ENCODE results near the gene DDIT4. TPM values are rescaled to one million over a fixed set of nuclear protein-coding genes. Genes with fewer than 3 reads are reported as not detected.

Gene DDIT4
- total and polyA plus RNA-seq, 9 of the 15 experiments (the other 6 are each of a cell fraction or from before 2014, with no cell fraction given), result 8.2 to 675 (median 159) TPM

GRCh38 chr10:72314263-72314662 is 40.5 kb downstream of the DDIT4 start:
- no peak for FAIRE-seq
- H3K9me3 ChIP-seq (replicated peaks; ENCODE audit: control insufficient read depth, insufficient read depth, low read depth, low read length), result no peaks in the 10 kb centered on the region
- H3K4me3 ChIP-seq, result no peak overlapping the region
- H2AFZ ChIP-seq (ENCODE audit: low read depth, low read length), result no peak overlapping the region
- in situ Hi-C loops (cut with MboI) (no loop called here), intact Hi-C loops (cut with micrococcal nuclease) (no loop called here)
- BruUV-seq (replicated peaks), result no TSS peak
- 97% methylated on average over 7 of the region's 7 CpGs for WGBS (ENCODE audit: insufficient coverage, low coverage, missing lambda C conversion rate)
- no peak for ATAC-seq
- H3K27me3 ChIP-seq (ENCODE audit: control insufficient read depth in 2 of 2, insufficient read depth in 2 of 2, low read length in 2 of 2), result no peaks in the 10 kb centered on the region
- no peak overlapping the region for H3K9ac ChIP-seq (ENCODE audit: insufficient read depth in 1 of 2, low read depth in 2 of 2, low read length in 2 of 2)
- no peaks in the 10 kb centered on the region for H3K79me2 ChIP-seq (ENCODE audit: control insufficient read depth, insufficient read depth, low read length)
- POLR2A ChIA-PET, result interaction anchor here (1.3 kb wide), 1 partner anchor 11 kb away, joined by 7 read pairs; no protein-coding TSS in a partner anchor
- DNase-seq (ENCODE audit: extremely low read depth in 1 of 4, low spot score in 3 of 4), result no peak
- no peaks in the 10 kb centered on the region for H4K20me1 ChIP-seq (replicated peaks; ENCODE audit: control insufficient read depth, insufficient read depth, low read length)
- peaks cover 33 to 54% of the 10 kb centered on the region in 2 experiments for H3K4me1 ChIP-seq (replicated peaks in 1 of 2; ENCODE audit: control insufficient read depth in 2 of 2, insufficient read depth in 2 of 2, low read length in 2 of 2)
- H3K36me3 ChIP-seq (ENCODE audit: control insufficient read depth, insufficient read depth, low read length), result no peaks in the 10 kb centered on the region
- no peak overlapping the region; the same call in 2 of the 3 replicates for H3K27ac ChIP-seq (ENCODE audit: extremely low read depth, low read depth, low read length)
- no peak overlapping the region for H3K4me2 ChIP-seq (ENCODE audit: insufficient read depth, low read length)
- H3K9me1 ChIP-seq (ENCODE audit: control insufficient read depth, insufficient read depth, low read length), result no peaks in the 10 kb centered on the region
- TF ChIP-seq ZNF785 (CRISPR knock-in tag; IDR thresholded peaks at IDR 0.05), result no peak
- TF ChIP-seq MEIS2 (IDR thresholded peaks at IDR 0.05; ENCODE audit: partially characterized antibody), result peak; percentile 17
- no peak for TF ChIP-seq THAP12 (CRISPR knock-in tag; IDR thresholded peaks at IDR 0.05)
- no peak for TF ChIP-seq NCOR1 (IDR thresholded peaks at IDR 0.05)
- TF ChIP-seq ZNF184 (CRISPR knock-in tag; IDR thresholded peaks at IDR 0.05), result no peak
- TF ChIP-seq, protein P1, sequence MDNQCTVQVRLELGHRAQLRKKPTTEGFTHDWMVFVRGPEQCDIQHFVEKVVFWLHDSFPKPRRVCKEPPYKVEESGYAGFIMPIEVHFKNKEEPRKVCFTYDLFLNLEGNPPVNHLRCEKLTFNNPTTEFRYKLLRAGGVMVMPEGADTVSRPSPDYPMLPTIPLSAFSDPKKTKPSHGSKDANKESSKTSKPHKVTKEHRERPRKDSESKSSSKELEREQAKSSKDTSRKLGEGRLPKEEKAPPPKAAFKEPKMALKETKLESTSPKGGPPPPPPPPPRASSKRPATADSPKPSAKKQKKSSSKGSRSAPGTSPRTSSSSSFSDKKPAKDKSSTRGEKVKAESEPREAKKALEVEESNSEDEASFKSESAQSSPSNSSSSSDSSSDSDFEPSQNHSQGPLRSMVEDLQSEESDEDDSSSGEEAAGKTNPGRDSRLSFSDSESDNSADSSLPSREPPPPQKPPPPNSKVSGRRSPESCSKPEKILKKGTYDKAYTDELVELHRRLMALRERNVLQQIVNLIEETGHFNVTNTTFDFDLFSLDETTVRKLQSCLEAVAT (IDR thresholded peaks at IDR 0.05), result no peak
- TF ChIP-seq MTA1 (IDR thresholded peaks at IDR 0.05; ENCODE audit: borderline replicate concordance), result no peak
- TF ChIP-seq XRCC5 (IDR thresholded peaks at IDR 0.05; ENCODE audit: low read depth, low read length), result no peak
- TF ChIP-seq ZNF830 (CRISPR knock-in tag; IDR thresholded peaks at IDR 0.05), result no peak
- no peak for TF ChIP-seq KDM4B (IDR thresholded peaks at IDR 0.05; ENCODE audit: borderline replicate concordance in 2 of 2, low read depth in 1 of 2)
- no peak for TF ChIP-seq BRF1 (IDR thresholded peaks at IDR 0.05; ENCODE audit: borderline replicate concordance, extremely low read depth, insufficient read length)
- TF ChIP-seq, protein P2, sequence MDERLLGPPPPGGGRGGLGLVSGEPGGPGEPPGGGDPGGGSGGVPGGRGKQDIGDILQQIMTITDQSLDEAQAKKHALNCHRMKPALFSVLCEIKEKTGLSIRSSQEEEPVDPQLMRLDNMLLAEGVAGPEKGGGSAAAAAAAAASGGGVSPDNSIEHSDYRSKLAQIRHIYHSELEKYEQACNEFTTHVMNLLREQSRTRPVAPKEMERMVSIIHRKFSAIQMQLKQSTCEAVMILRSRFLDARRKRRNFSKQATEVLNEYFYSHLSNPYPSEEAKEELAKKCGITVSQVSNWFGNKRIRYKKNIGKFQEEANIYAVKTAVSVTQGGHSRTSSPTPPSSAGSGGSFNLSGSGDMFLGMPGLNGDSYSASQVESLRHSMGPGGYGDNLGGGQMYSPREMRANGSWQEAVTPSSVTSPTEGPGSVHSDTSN (CRISPR knock-in tag; IDR thresholded peaks at IDR 0.05; ENCODE audit: low read depth), result no peak
- TF ChIP-seq, protein P2 (tag; conservative IDR thresholded peaks at IDR 0.05; ENCODE audit: low read depth), result peak; percentile 22; the same call in 1 of the 2 replicates
- no peak for TF ChIP-seq ZC3H8 (IDR thresholded peaks at IDR 0.05)
- no peak for TF ChIP-seq NR3C1 (CRISPR knock-in tag; IDR thresholded peaks at IDR 0.05)
- TF ChIP-seq POLR2G (IDR thresholded peaks at IDR 0.05; ENCODE audit: low read depth, low read length), result no peak
- TF ChIP-seq RBM25 (IDR thresholded peaks at IDR 0.05; ENCODE audit: low read depth, low read length, severe bottlenecking), result no peak
- no peak for TF ChIP-seq SAP30 (IDR thresholded peaks at IDR 0.05; ENCODE audit: borderline replicate concordance, insufficient read depth, low read depth, low read length, poor library complexity, severe bottlenecking)
- CTCF ChIA-PET (ENCODE audit: low intra/inter-chr PET ratio), result no interaction called here
